Left renal pelvis (tissue), 4 donors: ENCODE data around the gene FITM1. TPM values are rescaled to one million over a fixed set of nuclear protein-coding genes. Genes with fewer than 3 reads are reported as not detected.

ENCODE experiments used
- DNase-seq, 4 donors: peaks; one replicate each; pipeline ENCODE4 v3.0.0-alpha.2; 2013; ENCODE audit warnings: low read depth in 4 of 4, low spot score in 3 of 4
- polyA plus RNA-seq, 4 donors: library from polyadenylated mRNA; unstranded; fragments of 120-200 nt; gene quantifications; one replicate each; pipeline ENCODE4 v1.2.1, GENCODE V29; 2013; ENCODE audit not compliant: insufficient read length in 4 of 4

Gene FITM1
- polyA plus RNA-seq, 4 donors: 0.55 to 1.6 (median 0.79) TPM

DNA sequence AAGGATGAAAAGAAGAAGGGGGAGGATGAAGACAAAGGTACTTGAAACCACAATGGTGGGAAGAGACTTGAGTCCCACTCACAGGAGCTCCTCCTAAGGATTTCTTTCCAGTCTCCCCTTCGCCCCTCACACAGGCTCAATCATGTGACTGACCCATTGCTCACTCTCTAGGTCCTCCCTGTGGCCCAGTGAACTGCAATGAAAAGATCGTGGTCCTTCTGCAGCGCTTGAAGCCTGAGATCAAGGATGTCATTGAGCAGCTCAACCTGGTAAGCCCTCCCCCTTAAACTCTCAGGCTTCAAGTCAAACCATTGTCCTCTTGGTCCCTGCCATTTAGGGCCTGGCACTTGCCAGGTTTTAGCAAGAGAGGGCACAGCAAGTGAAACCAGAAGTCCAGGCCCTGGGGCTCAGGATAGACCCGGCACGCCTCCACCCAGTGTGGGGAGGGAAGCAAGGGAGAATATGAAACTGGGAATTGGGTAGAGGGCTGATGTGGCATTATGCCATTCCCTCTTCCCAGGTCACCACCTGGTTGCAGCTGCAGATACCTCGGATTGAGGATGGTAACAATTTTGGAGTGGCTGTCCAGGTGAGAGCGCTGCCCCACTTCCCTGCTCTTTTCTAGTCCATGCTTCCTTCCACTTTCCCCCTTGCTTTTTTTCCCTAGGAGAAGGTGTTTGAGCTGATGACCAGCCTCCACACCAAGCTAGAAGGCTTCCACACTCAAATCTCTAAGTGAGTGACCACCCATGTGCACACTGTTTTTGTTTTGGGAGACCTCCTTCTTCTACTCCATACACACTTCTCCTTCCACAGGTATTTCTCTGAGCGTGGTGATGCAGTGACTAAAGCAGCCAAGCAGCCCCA, 7.3 kb downstream of the FITM1 start:
- no peak for DNase-seq

DNA sequence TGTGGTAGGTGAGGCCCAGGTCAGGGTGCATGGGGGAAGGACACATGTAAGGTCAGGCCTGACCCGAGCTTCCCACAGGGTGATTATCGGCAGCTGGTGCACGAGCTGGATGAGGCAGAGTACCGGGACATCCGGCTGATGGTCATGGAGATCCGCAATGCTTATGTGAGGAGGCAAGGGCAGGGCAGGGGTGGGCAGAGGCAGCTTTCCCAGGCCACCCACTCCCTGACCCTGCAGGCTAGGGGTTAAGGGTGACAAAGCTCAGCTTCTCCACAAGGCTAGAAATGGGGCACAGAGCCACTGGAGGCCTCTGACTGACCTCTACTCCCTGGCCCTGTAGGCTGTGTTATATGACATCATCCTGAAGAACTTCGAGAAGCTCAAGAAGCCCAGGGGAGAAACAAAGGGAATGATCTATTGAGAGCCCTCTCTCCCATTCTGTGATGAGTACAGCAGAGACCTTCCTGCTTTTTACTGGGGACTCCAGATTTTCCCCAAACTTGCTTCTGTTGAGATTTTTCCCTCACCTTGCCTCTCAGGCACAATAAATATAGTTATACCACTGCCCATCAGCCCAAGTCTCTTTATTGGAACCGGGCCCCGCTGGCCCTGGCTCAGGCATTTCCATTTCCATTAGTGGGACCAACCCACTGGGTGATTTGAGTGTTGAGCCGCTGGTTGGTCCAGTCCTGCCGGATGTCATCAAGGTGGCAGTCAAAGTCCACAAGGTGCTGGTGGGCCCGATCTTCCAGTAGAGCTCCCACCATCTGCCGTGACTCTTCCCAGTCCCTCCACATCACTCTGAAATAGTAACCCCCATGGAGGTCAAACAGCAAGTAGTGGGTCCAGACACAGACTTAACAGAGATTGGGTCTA, 8.2 kb downstream of the FITM1 start:
- no peak for DNase-seq

DNA sequence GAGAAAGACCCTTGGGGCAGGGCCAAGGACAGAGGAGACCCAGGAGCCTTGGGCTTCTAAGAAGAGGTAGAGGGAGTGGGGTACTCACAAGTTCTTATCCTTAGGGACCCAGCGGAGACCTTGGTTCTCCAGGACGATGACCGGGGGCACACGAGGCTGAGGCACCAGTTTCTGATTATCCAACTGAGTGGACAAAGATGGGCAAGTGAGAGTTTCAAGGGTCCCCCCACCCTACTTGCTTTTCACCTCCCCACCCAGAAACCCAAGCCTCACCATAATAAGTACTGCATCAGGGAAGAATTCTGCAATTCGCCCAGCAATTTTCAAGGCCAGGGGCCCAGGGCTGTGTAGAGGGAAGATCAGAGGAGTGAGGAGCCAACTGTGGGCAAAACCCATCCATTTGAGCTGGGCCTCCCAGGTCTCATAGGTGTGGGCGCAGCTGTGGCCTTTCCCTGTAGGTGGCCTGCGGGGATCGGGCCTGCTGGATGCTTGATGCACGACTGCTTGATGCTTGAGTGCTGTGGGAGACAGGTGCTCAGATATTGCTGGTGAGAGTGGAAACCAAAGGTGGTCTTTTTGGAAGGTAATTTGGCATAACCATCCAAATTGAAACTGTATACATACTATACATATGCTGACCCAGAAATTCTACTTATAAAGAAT, 8.9 kb downstream of the FITM1 start:
- no peak for DNase-seq

DNA sequence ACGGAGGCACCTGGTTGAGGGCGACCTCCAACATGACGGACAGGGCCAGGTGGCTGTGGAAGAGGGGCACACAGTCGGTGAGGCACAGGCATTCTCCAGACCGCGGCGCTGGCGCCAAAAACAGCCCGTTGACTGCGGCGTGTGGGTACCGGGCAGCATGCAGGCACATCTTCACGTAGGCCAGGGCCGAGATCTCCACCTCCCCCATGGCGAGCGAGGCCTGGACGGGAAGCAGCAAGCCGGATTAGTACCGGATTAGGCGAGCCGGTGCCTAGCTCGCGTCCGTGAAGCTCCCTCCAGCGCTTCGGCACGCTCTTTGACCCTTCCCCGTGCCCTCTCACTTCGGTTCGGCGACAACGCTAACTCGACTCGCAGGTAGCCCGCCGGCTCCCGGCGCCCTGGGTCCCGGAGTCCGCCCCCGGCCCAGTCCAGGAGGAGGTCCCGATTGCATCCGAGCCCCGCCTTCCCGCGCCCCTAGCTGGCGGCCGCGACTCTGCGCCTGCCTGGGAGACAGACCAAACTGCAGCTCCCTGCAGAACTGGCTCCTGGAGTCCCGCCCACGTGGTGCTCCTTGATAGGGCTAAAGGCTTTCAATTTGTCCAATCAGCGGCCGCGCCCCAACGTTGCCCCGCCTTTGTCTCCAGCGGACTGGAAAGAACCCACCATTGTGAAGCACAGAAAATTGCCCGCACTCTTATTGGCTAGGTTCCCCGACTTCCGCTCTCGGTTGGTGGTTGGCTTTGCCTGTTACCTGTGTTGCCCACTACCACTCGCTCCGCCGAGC, 10.8 kb downstream of the FITM1 start, which contains the start of gene EMC9:
Gene EMC9 (minus strand): TSS at position 495 of the 784 bp plus-strand sequence. CDS start 287 bp downstream, at position 208.
- peak; percentile 98 to 99 (median 99) for DNase-seq

DNA sequence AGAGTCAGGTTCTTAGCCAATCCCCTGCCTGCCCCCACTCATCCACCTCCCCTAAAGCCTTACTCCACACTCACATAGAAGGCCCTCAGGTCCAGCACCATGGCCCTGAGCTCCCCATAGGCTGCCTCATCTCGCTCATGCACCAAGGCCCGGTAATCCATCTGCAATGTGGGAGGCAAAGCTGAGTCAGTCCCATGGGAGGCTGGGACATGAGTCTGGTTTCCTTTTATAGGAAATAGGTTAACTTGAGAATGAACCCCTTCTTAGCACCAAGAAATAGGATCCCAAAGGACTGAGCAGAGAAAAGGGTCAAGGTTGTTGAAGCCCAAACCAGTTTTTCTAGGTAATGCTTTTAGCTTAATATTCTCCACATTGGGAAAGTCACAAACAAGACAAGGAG, 13.1 kb downstream of the FITM1 start:
- DNase-seq: no peak

DNA sequence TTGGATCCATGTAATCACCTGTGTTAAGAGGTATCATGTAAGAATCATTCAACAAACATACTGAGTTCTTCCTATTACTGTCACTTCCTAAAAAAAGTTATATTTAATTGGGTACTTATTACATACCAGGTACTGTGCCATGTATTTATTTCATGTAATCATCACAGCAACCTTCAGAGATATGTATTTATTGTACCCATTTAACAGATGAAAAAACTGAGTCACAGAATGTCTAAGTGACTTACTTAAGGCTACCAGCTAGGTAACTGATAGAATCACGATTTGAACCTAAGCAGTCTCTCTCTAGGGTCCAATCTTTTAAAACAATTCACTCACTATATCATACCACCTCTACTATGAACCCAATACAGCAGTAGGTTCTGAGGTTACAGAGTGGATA, 14.0 kb downstream of the FITM1 start:
- no peak for DNase-seq

DNA sequence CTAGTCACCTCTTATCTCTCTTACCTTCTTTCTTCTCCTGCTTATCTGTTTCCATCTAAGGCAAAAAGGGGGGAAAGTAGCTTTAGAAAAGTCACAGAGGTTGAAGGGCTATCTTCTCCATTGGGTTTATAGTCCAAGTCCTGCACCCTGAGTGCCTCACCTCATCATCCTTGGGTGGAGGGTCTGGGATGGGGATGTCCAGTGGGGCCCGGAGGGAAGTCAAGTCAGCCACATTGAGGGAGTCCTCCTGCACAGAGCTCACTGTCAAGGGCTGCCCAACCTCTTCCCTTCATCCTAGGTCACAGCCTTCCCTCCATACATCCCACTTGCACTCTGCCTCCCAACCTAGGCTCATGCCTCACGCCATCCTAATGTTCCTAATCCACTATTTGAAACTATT, 14.8 kb downstream of the FITM1 start:
- DNase-seq: no peak

DNA sequence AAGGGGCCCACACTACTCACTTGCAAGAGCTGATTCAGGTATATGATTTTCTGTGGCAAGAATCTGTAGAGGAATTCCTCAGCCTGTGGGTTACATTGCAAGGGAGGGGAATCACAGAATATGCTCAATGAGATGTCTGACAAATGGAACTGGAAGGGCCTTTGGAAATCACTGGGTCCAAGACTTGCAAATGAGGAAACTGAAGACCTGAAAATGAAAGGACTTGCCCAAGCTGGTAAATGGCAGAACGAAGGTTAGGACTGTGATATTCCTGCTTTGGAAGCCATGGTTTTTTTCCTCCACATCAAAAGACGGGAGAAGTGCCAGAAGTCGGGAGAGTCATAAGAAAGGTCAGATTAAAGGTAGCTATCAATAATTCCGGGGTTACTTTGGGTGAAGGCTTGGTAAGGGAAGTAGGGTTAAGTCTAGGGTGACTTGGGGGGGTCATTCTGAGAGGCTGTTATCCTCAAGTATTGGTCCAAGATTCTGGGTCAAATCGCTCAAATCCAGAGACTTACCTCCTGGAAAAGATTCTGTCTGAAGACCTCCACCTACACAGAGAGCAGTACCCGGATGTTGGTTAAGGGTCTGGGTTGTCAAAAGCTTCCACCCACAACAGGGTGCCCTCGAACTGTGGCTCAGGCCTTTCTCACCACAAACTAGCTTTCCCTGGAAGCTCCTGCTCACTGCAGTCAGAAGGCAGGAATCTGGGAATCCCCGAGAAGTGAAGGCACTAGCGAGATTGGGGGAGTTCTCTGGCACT, 15.4 kb downstream of the FITM1 start:
- DNase-seq: no peak

DNA sequence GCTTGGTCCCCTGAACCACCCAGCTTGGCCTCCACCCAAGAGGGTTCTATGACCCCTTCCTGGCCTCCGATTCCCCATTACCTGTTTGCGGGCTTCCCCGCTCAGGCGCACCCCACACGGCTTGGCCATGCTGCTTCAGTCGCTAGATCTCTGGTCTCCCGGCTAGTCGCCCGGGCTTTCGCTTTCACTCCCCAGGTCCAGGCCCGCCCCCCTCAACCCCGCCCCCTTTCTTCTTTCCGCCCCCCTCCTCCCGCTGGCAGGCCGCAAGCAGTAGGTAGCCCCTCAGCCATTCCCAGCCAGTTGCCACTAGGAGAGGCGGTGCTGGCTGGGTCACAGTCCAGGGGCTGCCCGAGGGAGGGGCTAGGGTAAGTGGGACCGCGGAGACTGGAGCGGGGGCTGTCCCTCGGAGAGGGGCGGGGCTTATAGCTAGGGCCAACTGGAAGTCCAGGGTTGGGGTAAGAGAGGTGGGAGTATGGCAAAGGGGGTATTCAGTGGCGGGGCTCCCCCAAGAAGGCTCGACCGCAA, 16.1 kb downstream of the FITM1 start, which contains the start of gene PSME2:
Gene PSME2 (minus strand): TSS at position 158 of the 525 bp plus-strand sequence. CDS start 29 bp downstream, at position 129.
- peak; percentile 86 to 94 (median 89) for DNase-seq

DNA sequence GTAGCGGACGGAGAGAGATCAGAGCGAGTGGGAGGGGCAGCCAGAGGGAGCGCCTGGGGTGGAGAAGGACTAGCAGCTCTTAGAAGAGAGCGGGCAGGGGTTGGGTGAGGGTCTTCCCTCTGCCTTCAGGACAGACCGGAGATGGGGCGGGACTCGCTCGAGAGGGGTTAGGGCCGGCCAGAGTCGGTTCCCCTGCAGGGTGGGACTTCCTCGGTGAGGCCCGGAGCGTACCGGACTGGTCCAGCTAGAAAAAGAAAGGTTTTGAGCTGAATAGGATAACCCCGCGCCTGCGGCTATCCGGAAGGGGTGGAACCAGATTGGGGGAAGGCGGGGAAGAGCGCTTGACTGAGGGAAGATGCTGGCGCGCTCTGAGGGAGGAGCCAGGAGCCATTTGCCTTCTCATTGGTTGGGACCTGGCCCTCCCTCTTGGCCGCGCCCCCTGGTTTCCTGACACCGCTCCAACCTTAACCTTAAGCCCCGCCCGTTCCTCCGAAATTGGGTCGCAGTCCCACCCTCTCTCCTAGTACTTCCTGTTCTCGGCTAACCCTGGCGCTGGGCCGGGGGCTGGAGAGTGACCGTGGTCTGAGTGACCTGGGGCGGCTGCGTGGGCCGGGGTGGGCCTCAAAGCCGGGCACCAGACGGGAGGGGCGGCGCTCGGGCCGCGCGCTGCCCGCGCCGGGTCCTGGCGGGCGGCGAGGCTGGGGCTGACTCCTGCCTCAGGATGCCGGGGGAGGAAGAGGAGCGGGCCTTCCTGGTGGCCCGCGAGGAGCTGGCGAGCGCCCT, 16.7 kb downstream of the FITM1 start, which contains the start of gene RNF31:
Gene RNF31 (plus strand): TSS at position 521 of the 783 bp plus-strand sequence. CDS start 201 bp downstream, at position 722.
- peak; percentile 95 to 97 (median 96) for DNase-seq

DNA sequence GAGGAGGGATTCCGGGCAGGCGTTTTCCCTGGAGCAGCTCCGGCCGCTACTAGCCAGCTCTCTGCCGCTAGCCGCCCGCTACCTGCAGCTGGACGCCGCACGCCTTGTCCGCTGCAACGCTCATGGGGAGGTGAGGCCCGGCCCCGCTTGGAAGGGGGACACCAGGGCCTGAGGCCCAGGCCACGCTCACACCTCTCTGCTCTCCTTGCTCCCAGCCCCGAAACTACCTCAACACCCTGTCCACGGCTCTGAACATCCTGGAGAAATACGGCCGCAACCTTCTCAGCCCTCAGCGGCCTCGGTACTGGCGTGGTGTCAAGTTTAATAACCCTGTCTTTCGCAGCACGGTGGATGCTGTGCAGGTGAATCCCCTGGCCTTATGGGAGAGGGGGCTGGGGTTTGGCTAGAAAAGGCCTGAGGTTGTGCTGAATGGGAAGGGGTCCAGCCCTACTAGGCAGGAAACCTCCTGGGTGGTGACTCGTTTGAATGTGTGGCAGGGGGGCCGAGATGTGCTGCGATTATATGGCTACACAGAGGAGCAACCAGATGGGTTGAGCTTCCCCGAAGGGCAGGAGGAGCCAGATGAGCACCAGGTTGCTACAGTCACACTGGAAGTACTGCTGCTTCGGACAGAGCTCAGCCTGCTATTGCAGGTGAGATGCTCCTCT, 17.4 kb downstream of the FITM1 start:
- DNase-seq: no peak

DNA sequence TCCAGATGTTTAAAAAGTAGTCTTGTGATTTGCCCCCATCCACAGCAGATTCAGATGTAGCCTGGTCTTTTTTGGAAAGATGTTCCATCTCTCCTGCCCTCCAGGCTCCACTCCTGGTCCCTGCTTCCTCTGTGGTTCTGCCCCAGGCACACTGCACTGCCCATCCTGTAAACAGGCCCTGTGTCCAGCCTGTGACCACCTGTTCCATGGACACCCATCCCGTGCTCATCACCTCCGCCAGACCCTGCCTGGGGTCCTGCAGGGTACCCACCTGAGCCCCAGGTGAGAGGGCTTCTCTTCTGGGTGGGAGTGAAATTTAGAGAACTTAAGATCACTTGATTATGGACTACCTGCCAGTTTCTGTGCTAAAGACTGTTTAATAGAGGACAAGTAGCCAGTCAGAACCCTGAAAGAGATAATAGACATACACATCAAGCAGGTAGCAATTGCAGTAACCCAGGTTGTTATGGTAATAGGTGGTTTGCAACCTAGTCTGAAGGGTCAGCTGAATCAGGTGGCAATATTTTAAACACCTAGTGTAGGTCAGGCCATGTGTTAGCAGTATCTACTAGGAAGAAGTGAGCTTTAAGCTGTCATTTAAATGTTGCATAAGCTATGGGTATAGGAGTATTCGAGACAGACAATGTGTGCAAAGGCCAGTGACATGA, 19.0 kb downstream of the FITM1 start:
- DNase-seq: no peak

DNA sequence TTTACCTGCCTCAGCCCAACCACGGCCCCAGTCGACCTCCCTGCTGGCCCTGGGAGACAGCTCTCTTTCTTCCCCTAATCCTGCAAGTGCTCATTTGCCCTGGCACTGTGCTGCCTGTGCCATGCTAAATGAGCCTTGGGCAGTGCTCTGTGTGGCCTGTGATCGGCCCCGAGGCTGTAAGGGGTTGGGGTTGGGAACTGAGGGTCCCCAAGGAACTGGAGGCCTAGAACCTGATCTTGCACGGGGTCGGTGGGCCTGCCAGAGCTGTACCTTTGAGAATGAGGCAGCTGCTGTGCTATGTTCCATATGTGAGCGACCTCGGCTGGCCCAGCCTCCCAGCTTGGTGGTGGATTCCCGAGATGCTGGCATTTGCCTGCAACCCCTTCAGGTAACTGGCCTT, 19.6 kb downstream of the FITM1 start:
- DNase-seq: no peak

DNA sequence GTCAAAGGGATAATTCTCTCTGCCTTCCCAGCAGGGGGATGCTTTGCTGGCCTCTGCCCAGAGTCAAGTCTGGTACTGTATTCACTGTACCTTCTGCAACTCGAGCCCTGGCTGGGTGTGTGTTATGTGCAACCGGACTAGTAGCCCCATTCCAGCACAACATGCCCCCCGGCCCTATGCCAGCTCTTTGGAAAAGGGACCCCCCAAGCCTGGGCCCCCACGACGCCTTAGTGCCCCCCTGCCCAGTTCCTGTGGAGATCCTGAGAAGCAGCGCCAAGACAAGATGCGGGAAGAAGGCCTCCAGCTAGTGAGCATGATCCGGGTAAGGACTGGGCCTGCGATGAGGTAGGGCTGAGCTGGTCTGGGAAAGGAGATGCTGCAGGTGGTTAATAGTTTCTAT, 20.1 kb downstream of the FITM1 start:
- no peak for DNase-seq

DNA sequence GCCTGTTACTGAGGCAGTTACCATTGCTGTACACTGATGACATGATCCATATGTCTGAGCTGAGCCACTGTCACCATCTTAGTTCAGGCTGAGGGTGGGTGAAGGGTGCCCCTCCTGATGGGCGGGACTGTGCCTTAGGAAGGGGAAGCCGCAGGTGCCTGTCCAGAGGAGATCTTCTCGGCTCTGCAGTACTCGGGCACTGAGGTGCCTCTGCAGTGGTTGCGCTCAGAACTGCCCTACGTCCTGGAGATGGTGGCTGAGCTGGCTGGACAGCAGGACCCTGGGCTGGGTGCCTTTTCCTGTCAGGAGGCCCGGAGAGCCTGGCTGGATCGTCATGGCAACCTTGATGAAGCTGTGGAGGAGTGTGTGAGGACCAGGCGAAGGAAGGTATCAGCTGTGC, 20.5 kb downstream of the FITM1 start:
- DNase-seq: no peak

DNA sequence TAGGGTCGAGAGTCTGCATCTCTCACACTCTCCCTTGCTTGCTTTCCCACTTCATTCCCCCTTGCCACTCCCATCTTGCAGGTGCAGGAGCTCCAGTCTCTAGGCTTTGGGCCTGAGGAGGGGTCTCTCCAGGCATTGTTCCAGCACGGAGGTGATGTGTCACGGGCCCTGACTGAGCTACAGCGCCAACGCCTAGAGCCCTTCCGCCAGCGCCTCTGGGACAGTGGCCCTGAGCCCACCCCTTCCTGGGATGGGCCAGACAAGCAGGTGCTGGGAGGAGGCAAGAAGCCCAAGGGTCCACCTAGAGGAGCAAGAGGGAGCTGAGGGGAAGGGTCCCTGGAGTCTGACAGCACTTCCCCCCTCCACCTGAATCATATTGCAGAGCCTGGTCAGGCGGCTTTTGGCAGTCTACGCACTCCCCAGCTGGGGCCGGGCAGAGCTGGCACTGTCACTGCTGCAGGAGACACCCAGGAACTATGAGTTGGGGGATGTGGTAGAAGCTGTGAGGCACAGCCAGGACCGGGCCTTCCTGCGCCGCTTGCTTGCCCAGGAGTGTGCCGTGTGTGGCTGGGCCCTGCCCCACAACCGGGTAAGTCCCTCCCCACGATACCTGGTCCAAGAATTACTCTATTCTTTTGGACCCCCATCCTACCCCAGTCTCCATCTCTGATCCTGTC, 21.1 kb downstream of the FITM1 start:
- no peak for DNase-seq
